Hematopoietic multipotent progenitor cell treated with erythropoietin and hydrocortisone succinate and interleukin-3 and kit ligand, for 6 days (in vitro differentiated cells): ENCODE measurements around the gene CTSA.
"Not testable (repeated sequence)": the region's sequence is repeated elsewhere in the genome, so short reads cannot be mapped to it uniquely, and the experiment has no call there.

Experiments
- DNase-seq: peaks from one replicate; pipeline ENCODE4 v3.0.0-alpha.2; 2015

Gene CTSA

DNA sequence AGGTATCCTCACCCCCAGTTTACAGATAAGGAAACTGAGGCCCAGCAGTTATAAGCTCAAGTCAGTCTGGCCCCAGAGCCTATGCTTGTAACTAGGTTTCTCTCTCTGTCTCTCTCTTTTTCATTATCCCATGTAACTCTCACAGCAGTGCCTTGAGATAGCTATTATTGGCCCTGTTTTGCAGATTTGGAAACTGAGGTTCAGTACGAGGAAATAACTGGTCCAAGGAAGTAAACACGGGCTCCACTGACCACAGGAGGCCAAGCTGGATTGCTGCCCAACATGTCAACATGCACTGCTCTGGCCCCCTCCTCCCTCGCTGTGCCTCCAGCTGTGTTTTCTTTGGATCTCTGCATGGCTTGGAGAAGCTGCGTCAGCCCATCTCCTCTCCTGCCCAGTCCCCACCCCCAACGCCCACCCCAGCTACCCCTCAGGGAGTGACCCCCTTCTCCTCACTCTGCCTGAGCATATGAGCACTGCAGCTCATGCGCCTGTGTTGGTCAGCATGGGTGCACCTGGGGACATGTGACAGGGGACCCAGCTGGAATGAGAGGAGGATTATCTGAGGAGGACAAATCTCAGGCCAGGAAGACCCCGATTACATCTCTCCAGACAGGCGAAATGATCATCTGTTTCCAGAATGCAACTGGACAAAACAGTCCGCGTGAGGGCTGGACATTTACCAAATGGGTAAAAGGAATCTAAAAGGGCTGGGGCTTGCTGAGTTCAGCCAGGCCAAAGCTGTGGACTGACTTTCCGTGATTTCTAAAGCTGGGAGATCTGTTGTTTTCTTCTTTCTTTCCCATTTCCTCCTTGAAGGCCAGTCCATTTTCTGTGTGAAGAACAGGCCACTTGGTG, 28.6 kb downstream of the CTSA start:
- DNase-seq, result no peak

DNA sequence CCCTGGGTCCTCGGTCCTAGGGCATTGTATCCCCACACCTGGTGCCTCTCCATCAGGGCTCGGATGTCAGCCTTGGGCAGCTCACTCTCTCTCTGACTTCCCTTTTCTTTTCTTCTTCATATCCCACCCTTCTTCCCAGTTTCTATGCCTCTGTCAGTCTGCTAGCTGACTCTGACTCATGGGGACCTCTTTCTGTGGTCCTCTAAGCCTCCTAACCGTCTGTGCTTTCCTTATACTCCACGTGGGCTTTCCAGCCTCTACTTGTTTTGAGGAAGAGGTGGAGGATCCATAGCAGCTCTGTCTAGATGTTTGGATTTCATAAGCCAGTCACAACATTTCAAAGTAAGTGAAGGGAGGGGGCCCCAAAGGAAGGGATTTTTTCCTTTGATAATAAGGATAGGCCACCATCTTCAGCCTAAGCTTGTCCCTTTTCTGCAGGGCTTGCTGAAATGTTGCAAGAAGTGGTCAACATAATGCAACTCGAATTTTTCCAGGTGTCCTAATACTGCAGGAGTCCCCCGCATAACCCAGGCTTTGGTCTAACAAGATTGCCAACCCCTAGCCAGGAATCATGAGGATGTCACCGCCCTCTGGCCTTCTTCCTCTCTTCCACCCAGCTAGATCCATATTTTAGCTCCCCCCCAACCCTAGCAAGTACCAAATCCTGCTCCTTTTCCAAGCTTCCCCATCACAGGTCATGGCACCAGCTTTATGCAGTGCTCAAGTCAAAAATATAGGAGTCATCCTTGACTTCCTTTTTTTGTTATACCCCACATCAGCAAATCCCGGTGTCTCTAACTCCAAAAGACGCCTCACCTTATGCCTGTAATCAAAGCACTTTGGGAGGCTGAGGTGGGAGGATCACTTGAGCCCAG, 29.6 kb downstream of the CTSA start:
- DNase-seq, result no peak

DNA sequence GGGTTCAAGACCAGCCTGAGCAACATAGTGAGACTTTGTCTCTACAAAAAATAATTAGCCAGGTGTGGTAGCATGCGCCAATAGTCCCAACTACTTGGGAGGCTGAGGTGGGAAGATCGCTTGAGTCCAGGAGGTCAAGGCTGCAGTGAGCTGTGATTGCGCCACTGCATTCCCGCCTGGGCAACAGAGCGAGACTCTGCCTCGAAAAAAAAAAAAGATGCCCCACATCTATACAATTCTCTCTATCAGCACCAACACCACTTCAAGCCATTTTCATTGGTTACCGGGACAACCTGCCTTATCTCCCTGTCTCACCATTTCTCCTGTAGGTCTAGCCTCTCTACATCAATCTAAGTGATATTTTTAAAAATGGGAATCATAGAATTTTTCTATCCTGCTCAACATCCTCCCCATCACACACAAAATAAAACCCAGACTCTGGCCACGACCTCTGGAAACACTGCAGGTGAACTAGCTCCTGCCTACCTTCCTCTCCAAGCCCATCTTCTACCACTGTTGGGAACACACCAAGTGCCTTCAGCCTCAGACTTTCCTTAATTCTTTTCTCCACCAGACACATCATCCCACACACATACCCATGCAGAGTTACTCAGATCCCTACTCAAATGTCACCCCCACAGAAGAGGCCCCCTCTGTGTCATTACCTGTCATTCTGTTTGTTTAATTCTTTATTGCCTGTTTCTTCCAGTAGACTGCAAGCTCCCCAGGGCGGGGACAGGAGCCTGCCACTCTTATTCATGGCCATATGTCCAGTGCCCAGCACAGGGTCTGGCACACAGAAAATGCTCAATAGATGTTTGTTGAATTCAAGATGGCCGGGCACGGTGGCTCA, 30.4 kb downstream of the CTSA start:
- no peak for DNase-seq

DNA sequence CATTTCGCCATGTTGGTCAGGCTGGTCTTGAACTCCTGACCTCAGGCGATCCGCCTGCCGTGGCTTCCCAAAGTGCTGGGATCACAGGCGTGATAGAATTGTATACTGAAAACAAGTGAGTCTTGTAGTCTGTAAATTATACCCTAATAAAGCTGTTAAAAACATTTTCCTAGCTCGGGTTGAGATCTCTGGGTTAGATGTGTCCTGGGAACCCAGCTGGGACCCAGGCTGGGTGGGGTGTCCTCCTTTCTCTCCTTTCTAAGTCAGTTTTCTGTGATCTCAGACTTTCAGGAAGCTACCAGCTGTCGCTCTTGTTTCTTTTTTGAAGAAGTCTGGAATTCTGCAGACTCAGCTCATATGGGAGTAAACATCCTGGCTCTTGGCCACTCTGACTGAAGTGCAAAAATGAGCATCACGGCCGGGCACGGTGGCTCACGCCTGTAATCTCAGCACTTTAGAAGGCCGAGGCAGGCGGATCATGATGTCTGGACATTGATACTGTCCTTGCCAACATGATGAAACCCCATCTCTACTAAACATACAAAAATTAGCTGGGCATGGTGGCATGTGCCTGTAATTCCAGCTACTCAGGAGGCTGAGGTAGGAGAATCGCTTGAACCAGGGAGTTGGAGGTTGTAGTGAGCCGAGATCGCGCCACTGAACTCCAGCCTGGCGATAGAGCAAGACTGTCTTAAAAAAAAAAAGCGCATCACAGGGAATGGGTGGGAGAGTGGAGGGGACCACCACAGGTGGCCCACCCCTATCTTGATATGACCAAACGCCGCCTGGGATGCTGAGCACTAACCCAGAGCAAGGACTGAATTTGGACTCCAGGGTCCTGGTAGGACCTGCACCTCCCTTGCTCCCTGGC, 33.5 kb downstream of the CTSA start:
- DNase-seq, result no peak

DNA sequence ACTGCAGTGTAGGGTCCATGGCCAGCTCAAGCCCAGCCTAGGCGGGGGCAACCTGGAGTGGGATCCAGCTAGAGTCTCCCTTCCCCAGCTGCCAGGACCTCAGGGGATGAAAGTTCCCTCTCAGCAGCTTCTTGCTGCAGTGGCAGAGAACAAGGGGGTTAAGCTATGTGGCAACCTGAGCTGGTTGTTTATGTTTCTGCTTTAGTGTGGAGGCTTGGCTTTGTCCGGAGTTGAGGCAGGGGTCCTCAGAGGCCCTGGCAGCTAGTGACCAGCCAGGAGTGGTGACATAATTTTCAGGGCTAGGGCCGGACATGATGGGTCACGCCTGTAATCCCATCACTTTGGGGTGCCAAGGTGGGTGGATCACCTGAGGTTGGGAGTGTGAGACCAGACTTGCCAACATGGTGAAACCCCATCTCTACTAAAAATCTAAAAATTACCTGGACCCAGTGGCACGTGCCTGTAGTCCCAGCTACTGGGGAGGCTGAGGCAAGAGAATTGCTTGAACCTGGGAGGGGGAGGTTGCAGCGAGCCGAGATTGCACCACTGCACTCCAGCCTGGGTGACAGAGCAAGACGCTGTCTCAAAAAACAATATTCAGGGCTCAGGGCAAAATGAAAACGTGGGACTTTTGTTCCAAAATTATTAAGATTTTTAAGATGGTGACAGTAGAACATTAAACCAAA, 34.8 kb downstream of the CTSA start:
- no peak for DNase-seq

DNA sequence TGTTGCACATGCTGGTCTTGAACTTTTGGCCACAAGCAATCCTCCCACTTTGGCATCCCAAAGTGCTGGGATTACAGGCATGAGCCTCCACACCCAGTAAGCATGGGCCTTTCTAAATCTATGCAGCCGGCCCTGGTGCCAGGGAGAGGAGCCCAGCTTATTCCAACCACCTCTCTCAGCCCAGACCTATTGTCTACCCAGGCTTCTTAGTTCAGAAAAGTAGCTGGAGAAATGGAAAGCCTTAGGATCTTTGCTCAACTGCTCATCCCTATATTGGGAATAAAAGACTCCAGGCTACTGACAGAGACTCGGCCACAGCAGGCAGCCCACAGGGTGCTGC, 35.6 kb downstream of the CTSA start:
- DNase-seq, result no peak

DNA sequence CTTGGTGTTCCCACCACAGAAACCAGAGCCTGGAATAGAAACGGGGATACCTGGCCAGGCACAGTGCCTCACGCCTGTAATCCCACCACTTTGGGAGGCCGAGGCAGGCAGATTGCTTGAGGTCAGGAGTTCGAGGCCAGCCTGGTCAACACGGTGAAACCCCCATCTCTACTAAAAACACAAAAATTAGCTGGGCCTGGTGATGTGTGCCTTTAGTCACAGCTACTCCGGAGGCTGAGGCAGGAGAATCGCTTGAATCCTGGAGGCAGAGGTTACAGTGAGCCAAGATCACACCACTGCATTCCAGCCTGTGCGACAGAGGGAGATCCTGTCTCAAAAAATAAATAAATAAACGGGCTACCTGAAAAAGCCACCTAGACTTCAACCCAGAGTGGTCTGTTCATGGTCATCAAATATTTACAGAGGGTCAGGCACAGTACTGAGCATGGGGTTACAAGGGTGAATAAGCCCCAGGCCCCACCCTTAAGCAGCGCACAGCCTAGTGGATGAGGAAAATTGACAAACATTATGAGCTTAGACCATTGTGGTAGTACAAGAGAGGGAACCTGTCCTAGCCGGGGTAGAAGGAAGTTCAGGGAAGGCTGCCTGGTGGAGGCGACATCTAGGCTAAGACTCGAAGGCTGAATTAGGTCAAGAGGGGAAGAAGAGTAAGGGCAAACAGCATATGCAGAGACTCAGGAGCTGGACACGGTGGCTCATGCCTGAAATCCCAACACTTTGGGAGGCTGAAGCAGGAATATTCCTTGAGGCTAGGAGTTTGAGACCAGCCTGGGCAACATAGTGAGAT, 36.1 kb downstream of the CTSA start:
- no peak for DNase-seq

DNA sequence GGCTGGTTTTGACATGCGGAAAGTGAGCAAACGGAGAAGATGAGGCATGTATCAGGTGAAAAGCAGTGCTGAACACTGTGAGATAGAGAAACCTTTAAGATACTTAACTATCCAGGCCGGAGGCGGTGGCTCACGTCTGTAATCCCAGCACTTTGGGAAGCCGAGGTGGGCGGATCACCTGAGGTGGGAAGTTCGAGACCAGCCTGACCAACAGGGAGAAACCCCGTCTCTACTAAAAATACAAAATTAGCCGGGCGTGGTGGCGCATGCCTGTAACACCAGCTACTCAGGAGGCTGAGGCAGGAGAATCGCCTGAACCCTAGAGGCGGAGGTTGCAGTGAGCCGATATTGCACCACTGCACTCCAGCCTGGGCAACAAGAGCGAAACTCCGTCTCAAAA, 40.5 kb downstream of the CTSA start:
- DNase-seq, result not testable (repeated sequence)

DNA sequence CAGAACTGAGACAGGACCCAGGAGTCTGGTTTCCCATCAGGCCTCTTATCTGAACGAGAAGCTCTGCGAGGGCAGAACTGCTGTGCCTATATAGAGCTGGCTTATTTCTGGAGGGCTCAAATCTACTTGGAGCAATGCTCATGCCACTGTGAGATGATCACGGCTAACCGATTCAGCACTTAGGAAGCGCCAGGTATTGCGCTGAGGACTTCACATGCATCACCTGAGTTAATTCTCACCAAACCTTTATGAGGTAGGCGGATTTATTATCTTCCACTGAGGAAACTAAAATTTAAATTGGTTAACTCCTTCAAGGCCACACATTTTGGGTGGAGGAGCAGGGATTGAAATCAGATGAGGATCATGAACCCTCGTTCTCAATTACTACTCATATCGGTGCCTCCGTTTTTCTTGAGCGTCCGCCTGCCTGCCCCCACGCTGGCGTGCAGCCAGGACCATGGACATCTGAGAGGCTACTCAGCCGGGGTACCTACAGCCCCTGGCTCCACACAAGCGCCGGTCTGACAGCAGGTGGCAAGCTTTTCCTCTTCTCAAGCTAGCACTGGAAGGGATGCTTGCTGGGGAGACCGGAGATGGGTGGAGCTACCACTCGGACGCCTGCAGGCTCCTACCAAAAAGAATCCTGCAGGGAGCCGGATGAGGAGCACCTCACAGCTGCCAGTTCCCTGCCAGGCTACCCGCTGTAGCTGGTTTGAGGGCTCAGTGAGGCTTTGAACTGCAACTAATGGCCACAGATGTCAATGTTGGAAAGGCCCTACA, 42.3 kb downstream of the CTSA start:
- DNase-seq, result peak; percentile 84

DNA sequence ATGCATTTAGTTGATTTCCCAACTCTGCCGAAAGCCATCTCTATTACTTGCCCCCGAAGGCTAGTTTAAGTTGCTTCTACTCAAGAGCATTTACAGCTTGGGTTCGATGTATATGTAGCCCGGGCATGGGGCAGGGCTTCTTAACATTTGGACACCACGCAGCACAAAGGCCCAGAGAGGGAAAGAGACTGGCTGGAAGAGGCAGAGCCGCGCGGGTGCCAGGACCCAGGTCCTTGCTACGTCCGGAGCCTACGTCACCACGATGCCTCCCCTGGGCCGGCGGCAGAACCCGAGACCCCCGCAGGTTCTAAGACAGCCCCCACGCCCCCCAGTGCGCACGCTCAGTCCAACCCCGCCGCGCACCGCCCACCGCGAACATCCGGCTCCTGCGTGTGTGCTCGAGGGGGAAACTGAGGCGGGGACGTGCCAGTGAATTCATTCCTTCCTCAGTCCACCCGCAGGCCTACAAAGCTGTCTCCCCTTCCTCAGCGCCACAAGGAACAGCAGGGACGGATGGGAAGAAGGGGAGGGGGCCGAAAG, 43.0 kb downstream of the CTSA start:
- peak; percentile 63 for DNase-seq

DNA sequence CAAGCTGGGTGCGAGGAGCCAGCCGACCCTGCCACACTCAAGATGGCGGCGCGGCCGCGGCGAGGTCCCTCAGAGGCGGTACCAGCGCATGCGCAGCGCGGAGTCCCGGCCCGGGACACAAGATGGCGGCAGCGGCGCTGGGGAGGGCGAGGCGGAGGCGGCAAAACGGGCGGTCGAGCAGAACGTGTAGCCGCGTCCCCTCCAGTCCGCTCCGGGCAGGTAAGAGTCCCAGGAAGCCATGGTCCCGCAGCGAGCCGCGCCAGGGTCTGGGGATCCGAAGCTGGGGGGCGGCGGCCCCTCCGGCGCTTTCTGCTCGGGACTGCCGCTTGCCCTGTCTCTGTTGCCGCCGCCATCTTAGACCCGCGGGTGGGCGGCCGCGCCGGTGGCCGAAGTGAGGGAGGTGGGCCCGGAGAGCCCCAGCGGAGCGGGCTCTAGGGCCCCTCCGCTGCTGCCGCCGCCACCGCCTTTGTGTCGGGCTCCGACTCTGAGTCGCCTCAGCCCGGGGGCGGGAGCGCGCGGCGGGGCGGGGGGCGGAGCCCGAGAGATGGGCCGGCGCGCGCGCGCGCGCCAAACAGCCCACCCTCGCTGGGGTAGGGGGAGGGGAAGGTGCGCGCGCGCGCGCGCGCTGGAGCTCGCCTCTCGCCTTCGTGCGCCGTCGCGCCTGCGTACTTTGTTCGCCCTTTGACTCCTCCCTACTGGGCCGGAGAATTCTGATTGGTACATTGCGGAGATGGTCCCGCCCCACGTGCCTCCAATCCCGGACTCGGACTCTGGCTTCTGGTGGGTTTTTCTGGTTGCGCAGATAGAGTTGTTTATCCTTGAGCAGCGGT, 43.7 kb downstream of the CTSA start, which contains the start of gene PCIF1:
TSS of gene PCIF1 (plus strand) at position 98 of the 830 bp plus-strand sequence. CDS start 4,317 bp downstream, outside the sequence.
- DNase-seq, result peak; percentile 99

DNA sequence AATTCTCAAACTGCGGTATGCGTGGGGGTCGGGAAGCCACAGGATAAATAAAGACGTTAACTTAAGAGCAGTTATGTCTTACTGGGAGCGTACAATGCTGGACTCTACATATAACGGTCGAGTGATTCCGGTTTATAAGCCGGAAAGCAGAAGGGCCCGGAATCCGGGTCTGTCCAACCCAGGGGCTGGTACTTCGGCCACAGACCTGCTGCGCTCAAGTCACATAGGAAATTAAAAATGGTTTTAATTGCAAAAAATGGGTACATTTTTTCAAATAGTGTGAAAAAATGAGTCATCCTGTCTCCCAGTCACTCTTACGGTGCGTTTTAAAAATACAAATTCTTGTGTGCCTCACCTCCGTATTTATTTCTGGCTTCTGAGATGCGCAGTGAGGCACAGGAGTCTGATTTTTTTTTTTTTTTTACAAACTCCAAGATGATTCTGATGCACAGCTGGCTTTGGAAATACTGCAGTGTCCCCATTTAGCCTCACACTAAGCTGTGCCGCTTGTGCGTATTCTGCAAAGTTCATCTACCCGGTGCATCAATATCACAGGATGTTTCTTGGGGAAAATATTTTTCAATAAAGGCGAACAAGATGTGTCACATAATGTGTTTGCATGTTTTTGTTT, 44.4 kb downstream of the CTSA start:
- DNase-seq, result no peak

DNA sequence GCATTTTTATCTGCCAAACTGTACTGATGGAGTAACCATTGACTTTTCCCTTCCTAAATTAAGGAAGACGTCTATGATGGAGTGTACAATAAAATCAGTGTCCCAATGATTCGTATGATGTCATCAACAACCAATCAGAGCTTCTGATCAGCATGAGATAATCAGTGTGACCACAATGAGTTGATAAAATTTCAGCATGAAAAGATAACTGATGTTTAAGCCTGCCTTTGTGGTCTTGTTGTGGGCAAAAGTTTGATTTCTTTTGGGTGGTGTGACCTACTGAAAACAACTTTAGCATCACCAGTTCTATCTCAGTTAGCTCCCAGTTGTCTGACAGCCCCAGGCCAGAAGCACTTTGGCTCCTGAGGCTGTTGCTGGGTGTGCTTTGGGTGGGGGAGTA, 46.6 kb downstream of the CTSA start:
- DNase-seq, result peak; percentile 61

DNA sequence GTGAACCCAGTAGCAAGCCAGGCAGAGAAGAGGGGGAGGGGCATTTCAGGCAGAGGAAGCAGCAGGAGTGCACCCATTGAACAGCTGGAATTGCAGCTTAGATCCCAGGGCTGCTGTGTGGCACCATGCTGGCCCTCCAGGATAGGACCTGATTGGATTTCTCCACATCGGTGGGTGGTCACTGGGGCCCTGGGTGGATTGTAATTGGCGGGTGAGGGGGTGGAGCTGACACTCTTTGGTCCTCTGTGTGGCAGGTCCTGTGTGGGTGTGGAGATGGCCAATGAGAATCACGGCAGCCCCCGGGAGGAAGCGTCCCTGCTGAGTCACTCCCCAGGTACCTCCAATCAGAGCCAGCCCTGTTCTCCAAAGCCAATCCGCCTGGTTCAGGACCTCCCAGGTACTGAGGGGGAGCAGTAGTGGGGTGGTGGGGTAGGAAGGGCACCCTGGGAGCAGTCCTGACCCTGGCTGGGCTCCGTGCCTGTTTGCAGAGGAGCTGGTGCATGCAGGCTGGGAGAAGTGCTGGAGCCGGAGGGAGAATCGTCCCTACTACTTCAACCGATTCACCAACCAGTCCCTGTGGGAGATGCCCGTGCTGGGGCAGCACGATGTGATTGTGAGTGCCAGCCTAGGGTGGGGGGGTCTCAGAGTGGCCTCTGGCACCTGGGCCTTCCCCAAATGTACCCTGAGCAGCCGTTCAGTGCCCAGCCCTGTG, 47.7 kb downstream of the CTSA start:
- no peak for DNase-seq

DNA sequence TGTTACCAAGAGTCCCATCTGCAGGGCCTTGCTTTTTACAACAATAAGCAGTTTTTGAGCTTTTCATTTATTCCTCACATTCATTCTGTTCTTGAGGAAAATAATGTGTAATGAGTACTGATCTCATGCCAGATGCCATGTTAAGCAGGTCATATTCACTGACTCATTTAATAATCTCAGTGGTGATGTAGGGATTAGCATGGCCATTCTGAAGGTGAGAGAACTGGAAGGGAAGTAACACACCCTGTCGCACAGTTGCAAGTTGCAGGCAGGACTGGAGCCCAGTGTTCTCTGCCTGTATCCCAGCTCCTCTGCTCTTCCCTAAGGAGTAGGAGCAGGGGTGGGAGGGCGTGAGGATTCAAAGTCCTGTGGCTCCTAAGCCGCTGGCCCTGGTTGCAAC, 48.9 kb downstream of the CTSA start:
- no peak for DNase-seq

DNA sequence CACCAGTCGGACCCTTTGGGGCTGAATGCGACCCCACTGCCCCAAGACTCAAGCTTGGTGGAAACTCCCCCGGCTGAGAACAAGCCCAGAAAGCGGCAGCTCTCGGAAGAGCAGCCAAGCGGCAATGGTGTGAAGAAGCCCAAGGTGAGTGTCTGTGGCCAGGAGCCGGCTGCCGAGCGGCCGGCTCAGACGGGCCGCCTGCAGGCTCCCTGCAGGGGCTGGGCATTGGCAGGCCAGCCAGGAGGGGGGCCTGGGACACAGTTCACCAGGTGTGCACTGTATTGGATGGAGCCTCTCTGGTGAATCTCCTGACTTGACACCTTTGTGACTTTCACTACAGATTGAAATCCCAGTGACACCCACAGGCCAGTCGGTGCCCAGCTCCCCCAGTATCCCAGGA, 49.3 kb downstream of the CTSA start:
- DNase-seq, result no peak

DNA sequence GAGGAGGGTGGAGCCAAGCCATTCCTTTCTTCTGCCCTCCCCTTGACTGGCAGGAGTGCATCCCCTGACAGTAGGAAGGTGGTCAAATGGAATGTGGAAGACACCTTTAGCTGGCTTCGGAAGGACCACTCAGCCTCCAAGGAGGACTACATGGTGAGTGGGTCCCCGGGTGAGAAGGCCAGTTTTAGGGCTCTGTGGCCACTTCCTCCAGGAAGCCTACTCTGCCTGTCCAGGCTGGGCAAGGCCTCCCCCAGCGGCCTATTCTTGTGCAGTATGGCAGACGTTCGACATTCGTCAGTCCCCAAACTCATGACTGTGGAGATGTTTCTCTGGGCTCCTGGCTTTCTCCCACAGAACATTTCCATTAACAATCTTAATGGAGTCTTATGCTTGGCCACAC, 52.5 kb downstream of the CTSA start:
- no peak for DNase-seq
